HG03108 (cell line): ENCODE results near the gene CRB2.

Source experiments
- ATAC-seq: cut with Tn5 transposase; IDR thresholded peaks from one replicate; pipeline ENCODE4 v1.9.1; 2021; ENCODE audit warnings: moderate library complexity; ENCODE audit not compliant: unreplicated experiment

CRB2 gene

DNA sequence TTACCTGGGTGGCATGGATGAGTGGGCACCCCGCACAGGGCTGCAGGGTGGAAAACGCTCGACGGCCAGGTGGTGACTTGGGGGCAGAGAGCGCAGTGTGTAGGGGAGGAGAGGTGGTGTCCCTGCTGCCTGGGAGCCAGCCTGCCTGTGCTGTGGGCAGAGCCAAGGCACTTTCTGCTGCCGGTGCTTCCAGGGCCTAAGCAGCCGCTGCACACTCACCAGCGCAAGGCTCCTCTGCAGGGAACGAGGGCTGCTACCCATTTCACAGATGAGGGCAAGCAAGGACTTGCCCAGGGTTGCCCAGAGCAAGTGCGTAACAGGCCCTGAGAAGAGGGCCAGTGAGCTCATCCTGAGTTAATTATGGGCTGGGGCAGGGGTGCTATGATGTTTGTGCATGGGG lies 62.5 kb downstream of the CRB2 start:
- no peak for ATAC-seq

DNA sequence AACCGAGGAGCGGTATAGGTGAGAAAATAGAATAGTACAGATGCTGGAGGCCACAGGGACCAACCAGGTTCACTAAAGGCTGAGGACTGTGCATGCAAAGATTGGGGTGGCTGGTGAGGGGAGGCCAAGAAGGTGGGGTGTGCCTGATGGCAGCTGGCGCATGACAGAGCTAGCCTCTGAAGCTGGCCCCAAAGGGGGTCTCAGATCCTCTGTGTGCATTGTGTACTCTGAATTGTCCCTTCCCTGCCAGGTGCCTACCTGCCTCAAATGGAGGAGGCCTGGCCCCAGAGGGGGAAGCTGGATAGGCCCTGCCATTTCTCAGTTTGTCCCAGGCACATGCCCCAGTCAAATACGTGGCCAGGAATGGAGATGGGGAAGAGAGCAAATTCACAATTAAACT lies 63.1 kb downstream of the CRB2 start:
- ATAC-seq, result no peak

DNA sequence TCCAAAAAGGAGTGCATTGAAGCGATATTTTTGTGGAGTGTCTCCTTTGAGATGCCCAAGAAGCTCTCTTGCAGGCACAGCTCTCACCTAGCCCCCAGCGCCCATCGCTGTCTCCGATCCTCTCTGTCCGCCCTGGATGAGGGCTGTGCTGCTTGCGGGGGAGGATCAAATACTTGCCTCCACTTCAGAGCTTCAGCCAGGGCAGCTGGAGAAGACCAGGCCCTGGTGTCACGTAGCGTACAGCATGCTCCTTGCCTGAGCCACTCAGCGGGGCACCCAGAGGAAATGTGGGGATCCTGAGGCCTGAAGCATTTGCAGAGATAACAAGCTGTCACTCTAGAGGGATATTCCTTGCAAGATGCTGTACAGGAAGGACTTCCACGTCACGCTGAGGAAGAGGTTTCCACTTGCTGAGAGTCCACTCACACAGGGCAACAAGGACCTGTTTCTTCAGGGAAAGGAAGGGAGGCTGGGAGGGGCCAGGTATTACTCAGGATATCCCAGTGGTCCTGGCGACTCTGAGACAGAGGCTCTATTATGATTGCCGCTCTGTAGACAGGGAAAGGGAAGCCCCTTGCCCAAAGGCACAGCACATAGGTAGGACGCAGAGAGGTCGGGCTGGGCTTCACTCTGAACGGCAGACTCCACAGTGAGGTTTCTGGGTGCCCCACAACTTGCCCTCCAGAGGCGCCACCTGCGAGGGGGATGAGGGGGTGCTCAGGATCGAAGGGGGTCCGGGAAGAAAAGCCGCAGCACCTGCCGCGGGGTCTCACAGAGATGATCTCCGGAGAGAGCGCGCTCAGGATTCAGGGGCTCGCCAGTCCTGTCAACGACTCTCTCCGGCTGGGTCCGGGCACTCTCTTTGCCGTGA lies 64.0 kb downstream of the CRB2 start:
- ATAC-seq, result no peak

DNA sequence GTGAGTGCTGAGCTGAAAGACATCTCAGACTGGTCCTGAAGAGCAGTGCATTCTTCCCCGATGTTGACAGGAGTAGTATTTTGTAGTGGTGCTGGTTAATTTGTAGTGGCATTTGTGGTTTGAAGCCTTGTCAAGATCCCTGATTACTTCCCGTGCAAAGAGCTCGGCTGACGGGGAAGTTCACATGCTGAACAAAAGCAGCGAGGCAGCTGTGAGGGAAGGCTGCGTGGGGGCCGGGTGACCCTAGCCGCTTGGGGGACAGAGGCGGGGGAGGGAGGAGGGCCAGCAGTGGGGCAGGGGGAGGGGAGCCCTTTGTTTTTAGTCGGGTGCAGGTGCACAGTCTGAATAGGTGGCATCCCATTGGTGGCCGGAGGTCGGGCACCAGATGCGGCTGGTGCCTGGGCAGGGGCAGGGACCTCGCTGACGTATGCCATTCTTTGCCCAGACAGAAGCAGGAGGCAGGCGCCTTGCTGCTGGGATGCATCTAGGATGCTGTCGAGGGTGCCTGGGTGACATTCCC lies 64.7 kb downstream of the CRB2 start:
- no peak for ATAC-seq

DNA sequence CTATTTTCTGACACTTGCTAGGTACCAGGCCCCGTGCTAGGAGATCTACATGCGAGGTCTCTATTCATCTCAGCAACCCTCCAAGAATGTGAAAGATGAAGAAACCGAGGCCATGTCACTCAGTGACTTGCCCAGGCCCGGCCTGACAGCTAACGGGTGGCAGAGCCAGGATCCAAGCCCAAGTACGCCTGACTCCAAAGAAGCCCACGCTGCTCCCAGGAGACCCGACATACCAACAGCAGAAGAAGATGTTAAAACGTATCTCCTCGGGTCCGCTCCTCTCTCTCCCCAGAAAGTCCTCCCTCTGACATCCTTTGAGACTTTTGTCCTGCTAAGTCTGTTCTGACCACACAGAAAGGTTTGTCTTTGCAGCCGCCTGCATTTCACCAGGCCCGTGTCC lies 65.2 kb downstream of the CRB2 start:
- no peak for ATAC-seq

DNA sequence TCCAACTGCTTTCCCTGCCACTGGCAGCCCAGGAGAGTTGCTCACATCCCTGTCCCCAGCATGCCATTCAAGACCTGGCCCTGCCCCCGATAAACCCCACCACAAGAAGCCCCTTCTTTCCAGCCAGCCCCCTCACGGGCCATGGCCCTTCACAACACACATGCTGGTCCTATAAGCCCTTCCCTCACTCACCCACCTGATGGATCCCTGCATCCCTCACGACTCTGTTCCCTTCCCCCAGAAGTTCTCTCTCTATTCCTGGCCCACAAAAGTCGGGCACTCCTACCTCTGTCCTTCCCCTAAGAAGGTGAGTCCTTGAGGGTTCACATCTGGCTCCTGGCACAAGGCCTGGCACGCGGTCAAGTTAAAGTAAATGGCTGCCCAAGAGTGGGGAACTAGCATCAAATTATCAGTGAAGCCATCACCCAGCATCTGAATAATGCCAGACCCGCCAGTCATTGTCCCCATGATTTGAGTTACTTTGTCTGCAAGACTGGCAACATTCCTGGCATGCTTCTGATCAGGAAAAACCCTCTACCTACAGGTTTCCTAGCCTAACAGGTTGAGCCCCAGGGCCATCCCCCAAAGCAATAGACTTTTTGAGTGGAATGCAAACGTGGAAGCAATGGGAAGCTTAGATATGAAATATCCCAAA lies 65.9 kb downstream of the CRB2 start:
- ATAC-seq, result no peak

DNA sequence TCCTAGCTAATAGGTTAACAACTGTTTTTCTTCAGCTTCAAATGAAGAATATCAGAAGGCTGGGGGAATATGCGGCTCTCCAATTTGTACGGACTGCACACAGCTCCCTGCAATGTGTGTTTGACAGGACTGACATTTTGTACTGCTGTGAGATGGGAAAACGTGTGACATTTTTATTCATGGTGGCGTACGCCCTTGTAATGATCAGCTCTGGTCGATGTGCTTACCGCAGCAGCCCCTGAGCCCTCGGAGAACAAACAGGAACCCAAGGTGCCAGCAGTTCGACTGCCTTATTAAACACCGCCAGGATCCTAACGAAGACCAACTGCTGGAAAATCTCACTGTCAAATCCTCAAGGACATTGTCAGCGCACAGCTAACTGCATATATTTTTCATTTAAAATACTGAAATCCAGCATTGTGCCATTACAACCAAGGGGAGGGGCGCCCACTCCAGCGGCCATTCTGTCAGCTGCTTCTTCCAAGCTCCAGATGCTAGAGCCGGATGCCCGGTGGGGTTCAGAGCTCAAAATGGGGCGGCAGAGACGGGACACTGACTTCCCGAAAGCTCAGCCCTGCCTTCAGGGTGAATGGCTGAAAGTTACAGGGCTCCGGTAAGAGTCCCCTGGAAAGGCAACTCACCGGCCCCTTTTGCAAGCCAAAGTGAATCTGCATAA lies 66.8 kb downstream of the CRB2 start:
- no peak for ATAC-seq

DNA sequence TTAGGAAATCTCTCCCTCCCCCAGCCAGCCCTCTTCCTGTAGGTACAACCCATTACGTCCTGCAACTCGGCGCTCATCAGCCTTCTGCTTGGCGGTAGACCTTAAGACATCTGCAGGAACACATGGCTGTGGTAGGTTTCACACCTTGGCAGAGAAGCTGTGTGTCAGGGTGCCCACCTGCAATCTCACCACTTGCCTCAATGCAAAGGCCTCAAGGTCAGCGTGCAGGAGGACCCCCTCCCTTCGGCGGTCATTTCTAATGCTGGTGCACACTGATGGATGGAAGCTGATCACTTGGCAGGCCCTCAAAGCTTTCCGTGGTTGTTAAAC lies 67.3 kb downstream of the CRB2 start:
- no peak for ATAC-seq

DNA sequence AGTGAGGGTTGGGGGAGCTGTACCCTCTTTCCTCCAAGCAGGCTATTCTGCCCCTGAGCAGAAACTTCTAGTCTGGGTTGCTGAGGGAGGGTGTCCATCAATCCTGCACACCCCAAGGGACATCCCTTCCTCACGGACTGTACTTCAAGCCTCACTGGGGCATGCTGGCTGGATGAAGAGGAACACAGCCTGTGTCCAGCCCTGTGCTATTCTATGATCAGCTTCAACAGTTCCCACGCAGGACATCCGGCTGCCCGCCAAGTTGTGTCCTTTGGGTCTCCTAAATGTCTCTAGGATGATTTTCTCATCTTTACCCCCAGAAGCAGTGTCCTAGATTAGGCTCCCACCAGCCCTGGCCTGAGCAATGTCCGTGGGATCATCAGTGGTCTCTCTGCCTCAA lies 68.1 kb downstream of the CRB2 start:
- no peak for ATAC-seq

DNA sequence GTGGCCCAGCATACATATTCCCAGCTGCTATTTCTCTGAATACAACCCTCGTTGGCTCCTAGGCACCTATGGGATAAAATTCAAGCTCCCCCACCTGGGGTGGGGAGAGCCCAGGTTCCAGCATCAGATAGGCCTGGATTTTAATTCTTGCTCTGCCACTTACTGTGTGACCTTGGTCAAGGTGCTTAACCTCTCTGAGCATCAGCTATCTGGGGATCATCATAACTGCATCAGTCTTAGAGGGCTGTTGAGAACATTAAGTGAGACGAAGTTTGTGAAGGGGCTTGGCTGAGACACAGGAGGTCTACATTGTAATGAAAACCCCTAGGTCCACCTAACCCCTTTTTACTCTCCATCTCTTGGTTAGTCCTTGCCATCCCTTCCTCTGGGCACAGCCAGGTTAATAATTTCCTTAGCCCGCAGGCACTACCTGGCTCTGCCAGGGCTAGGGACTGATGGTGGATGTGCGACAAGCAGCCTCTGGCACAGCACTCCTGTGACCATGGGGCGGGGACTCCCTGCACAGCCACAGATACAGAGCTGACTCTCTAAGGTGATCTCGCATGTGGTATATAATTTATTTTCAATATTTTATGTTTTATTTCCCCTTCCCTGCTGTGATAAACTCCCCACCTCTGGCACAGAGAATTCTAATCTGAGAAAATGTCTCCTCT lies 68.7 kb downstream of the CRB2 start:
- no peak for ATAC-seq

DNA sequence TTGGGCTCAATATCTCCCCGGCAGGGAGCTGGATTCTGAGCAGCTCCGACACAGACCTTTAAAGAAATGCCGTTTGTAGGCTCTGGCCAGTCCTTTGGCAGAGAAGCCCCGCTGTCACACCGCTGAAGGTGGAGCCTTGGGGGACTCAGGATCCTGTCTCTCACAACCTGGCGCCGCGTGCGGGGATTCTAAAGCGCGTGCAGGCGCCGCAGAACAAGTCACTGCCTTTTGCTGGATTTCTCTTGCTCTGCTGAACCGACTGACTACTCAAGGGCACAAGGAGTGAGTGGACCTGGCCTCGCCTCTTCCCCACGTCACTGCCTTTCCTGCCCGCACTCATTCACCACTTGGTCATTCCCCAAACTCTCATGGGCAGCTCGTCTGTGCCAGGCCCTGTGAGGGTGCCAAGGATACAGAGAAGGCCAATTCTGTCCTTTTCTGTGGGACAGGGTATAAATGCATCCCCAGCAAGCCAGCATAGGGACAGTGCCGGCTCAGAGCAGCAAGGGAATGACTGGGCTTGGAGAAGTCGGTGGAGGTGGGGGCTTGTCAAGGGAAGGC lies 69.3 kb downstream of the CRB2 start:
- ATAC-seq, result no peak

DNA sequence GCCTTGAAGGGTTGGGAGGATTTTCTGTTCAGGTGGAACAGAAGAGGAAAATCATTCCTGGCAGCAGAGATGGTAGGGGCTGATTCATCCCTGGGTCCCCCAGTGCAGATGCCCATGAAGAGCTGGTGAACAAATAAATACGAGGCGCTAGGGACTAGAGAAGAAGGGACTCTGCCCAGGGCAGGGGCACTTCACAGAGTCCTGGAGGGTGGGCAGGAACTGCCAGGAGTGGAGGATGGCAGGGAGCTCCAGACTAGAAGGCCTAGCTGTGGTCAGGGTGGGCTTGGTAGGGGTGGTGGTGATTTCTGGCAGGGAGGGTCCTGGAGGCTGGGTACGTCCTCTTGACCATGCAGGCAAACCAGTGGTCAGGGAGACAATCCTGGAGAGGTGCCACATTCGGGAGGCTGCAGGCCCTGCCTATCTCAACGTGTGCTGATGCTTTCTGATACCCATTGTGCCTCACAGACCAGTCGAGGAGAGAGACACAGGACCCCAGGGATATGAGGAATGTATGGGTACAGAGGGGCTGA lies 69.9 kb downstream of the CRB2 start:
- no peak for ATAC-seq

DNA sequence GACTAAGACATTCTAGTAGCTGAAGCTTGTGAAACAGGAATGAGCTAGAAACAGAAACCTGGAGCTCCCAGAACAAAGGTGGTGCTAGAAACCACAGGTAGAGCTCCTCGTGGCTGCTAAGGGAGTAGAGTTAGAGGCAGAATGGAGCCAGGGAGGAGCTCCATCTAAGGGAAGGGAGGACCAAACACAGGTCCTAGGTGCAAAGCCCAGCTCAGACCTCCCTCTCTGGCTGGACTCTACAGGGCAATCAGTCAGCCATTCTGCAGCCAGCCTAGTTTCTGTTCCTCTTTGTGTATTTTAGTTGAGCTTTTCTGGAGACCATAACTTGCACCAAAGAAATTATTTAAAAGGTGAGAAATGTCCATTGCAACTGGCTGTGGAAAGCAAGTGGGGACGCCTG lies 70.4 kb downstream of the CRB2 start:
- ATAC-seq, result no peak
